NCI-H1092 treated with DMSO at 0.1 percent for 48 hours (cell line): ENCODE measurements around the gene RIMBP2.
A peak's percentile ranks its signal among the peaks of the same experiment; 100 is the strongest.
"Not testable (repeated sequence)": the region's sequence is repeated elsewhere in the genome, so short reads cannot be mapped to it uniquely, and the experiment has no call there.

Experiments used
- DNase-seq: peaks from one replicate; lab custom pipeline; 2025; lab: John Stamatoyannopoulos, UW

The RIMBP2 gene

GRCh38 chr12:130656411-130656810 lies 59.7 kb downstream of the RIMBP2 start:
- no peak for DNase-seq

DNA sequence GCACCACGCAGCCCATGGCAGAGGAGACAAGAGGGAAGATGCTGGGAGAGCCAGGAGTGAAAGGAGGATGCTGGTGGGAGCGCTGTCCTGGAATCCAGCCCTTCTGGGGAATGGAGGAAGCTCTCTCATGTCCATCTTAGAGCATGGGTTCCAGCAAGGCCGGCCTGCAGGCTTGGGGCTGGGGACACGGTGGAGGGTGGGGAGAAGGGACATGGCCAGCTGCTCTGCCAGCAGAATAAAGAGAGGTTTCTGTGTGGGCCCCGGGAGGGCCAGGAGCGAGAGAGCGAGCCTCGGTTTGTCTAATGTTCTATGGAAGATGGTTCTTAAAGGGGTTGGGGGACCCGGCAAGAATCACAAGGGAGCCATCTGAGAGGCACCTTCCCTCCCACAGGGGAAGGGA lies 60.2 kb downstream of the RIMBP2 start:
- DNase-seq, result no peak

DNA sequence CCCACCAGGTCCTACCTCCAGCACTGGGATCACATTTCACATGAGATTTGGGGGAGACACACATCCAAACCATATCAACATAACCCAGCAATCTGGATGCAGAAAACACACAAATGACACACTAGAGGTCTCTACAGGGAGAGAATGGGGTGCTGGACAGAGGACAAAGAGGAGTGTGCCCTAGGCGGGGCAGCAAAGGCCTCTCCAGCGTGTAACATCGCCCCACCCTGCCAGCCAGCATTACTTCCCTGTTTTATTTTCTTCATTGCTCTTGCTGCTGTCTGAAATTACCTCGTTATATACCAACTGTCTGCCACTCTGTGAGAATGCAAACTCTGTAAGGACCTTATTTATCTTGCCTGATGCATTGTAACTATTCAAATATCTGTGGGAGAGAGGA lies 61.1 kb downstream of the RIMBP2 start:
- no peak for DNase-seq

- no peak for DNase-seq
Measured at GRCh38 chr12:130651188-130651959, 64.7 kb downstream of the RIMBP2 start.

DNA sequence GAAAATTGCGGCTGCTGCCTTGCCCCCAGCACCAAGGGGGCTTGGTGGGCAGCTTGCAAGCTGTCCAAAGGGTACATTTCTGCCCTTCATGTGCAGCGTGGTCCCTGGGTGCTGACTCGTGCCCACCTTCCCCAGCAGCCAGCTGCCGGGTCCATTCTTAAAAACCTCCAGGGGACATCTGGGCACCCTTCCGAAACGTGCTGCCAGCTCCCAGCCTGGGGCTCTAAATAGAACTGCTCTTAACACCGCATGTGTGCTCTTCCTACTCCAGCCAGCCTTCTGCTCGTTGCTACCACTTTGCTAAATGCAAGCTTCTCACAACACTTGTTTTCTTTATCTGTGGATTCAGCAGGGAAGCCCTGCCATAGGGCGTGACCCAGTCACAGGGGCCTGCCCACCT lies 66.0 kb downstream of the RIMBP2 start:
- DNase-seq, result peak; percentile 94

GRCh38 chr12:130649101-130650045 lies 66.7 kb downstream of the RIMBP2 start:
- DNase-seq, result no peak

DNA sequence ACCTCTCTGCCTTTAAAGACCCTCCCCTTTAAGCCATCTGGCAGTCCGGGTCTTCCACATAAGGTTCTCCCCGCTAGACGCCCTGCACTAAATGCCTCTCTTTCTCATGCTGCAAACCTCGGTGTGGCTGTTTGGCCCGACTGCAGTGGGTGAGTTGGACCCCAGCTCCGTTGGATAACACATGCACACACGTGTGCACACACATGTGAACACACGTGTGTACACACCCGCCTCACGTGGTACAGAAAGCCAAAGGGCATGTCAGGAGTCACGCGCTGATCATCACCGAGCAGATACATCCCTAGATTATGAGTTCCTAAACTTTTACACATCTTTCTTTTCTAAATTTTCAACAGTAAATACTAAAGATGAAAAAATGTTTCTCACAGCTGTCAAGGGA lies 68.3 kb downstream of the RIMBP2 start:
- no peak for DNase-seq

DNA sequence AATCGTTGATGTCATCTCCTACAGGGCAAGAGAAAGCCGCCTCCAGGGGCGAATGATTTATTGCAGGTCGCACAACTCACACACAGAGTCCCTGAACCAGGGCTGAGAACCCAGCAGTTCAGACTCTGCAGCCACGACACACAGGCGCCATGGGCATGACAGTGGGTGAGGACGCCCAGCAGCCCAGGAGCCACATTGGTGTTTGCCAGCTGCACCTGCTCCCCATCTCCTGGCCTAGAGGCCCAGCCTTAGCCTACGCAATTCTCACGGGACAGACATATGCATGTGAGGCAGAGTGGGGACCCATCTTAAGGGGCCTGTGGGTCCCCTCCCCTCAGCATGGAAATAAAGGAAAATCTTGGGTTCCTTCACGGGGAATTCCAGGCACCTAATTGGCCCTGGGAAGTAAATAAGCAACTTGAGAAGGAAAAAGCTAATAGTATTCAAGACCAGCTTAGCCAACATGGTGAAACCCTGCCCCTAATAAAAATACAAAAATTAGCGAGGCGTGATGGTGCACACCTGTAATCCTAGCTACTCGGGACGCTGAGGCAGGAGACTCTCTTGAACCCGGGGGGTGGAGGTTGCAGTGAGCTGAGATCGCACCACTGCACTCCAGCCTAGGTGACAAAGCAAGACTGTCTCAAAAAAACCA lies 69.3 kb downstream of the RIMBP2 start:
- DNase-seq, result no peak

DNA sequence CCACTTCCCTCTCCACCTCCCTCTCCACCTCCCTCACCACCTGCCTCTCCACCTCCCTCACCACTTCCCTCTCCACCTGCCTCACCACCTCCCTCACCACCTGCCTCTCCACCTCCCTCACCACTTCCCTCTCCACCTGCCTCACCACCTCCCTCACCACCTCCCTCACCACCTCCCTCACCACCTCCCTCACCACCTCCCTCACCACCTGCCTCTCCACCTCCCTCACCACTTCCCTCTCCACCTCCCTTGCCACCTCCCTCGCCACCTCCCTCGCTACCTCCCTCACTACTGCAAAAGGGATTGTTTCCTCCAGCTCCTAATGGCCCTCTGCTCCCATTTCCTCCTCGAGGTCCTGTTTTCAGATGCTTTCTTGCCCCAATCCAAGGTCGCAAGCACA lies 69.9 kb downstream of the RIMBP2 start:
- DNase-seq, result not testable (repeated sequence)

- no peak for DNase-seq
Measured at GRCh38 chr12:130645751-130646150, 70.3 kb downstream of the RIMBP2 start.

GRCh38 chr12:130644566-130644965 lies 71.5 kb downstream of the RIMBP2 start:
- DNase-seq, result no peak

DNA sequence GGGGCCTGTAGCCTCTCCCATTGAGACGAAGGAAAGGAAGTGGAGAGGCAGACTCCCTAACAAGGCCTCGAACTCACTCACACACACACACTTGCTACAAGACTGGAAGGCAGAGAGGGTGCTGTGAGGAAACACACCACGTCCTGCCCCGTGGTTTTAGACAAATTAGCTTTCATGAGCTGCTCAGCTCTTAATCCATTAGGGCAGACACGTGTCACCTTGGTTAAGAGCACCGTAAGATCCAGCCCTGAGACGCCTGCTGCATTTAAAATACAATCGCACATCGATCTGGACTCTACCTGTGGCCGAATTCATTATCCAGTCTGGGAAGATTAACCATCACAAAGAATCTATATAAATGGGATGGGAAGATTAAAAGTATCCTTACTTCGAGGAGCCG lies 72.0 kb downstream of the RIMBP2 start:
- DNase-seq, result no peak

DNA sequence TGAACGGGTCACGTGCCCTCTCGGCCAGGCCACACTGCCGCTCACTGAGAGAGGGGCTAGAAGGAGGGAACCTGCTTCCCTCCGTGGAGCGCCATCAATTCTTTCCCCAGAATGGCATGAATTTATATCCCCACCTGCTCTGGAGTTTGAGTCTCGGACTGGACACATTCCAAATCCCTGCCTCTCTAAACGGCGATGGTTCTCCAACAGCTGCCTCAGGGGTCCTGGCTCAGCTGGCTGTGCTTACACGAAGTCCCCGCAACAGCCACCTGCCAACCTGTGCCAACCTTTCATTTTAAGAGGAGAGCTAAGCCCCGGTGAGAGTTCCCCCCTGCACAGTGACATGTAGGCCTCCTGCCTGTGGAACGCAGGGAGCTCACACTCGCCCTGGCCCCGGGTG lies 73.2 kb downstream of the RIMBP2 start:
- peak; percentile 45 for DNase-seq

DNA sequence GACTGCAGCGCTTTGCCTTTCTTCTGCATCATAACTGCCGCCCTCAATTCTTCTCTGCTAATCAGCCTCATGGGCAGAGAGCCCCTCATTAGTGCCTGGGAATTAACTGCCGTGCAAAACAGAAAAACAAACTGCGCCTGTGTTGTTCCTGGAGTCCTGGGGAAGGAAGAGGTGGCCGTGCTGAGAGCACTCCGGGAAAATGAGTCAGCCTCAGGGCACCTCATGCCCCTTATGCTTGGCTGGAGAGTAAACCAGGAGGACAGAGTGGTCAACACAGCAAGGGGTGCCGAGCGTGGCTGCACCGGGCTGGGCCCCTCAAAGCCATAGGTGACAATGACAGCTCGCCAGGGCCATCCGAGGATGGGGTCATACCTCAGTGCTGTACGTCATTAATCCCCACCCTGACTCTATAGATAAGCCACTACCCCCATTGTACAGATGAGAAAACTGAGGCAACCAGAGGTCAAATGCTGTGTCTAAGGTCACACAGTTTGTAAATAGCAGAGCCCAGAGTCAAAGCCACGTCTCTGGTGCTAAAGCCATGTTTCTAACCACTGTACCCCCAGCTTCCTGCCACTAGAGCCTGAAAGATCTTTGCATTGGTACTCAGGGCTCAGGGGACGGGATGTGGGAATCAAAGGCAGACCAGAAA lies 74.4 kb downstream of the RIMBP2 start:
- DNase-seq, result no peak

- DNase-seq, result no peak
Measured at GRCh38 chr12:130640901-130641300, 75.2 kb downstream of the RIMBP2 start.

GRCh38 chr12:130640496-130640895 lies 75.6 kb downstream of the RIMBP2 start:
- no peak for DNase-seq

GRCh38 chr12:130639476-130640424 lies 76.3 kb downstream of the RIMBP2 start:
- no peak for DNase-seq

DNA sequence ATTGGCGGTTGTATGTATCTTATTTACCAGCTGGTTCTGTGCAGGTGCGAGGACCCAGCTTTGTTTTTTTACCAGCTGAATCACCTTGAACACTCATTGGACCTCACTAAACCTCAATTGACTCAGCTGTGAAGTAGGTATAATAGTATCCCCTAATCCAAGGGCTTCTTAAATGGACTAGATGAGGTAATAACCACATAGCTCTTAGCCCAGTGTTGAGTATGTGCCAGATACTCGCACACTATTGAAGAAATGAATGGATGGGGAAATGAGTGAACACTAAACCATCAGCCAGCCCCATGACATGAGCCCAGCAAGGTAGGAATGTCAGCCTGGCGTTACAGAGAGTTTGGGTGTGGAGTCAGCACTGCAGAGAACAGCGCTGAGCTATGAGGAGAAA lies 79.7 kb downstream of the RIMBP2 start:
- no peak for DNase-seq

GRCh38 chr12:130634866-130635265 lies 81.2 kb downstream of the RIMBP2 start:
- peak; percentile 52 for DNase-seq

GRCh38 chr12:130633771-130634170 lies 82.3 kb downstream of the RIMBP2 start:
- DNase-seq, result peak; percentile 97

GRCh38 chr12:130632642-130633041 lies 83.5 kb downstream of the RIMBP2 start:
- peak; percentile 88 for DNase-seq
